Dedifferentiated amniotic fluid mesenchymal stem cell (primary cell): Measurements from ENCODE around the gene SYT6.

Source experiments
- DNase-seq: peaks from one replicate; pipeline ENCODE4 v3.0.0-alpha.2; 2016; ENCODE audit errors: extremely low spot score

SYT6 gene, protein sequence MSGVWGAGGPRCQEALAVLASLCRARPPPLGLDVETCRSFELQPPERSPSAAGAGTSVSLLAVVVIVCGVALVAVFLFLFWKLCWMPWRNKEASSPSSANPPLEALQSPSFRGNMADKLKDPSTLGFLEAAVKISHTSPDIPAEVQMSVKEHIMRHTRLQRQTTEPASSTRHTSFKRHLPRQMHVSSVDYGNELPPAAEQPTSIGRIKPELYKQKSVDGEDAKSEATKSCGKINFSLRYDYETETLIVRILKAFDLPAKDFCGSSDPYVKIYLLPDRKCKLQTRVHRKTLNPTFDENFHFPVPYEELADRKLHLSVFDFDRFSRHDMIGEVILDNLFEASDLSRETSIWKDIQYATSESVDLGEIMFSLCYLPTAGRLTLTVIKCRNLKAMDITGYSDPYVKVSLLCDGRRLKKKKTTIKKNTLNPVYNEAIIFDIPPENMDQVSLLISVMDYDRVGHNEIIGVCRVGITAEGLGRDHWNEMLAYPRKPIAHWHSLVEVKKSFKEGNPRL

DNA sequence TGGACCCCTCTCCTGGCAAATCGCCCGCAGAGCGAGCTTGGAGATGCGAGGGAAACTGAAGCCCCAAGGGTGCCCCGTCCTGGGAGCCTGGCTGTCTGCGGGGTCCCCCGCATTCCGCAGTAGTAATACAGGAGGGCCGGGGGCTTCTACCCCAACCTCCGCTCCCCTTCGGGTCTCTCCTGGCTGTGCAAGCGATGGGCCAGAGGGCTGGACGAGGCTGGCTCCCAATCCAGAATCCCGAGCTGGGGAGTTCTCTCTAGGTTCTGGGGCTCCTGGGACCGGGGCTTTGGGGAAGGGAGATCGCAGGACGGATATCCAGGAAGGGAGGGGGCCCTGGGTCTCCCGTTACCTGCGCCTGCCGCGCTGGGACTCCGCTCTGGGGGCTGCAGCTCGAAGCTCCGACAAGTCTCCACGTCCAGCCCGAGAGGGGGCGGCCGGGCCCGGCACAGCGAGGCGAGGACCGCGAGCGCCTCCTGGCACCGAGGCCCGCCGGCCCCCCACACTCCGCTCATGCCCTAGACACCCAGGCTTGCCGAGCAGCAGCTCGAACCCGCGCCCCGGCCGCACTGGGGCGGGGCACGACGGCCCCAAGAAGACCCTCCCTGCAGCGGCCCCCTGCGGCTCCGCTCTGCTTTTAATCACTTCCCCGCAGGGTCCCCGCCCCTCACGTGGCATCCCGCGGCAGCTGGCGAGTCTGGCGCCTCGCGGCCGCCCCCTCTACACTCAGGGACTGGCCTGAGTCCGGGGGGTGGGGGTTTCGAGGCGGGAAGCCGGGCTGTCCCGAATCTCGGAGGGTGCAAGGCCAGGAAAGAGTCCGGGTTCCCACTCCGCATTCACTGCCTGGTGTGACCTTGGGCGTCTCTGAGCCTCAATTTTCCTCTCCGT is at the start of gene SYT6:
Gene SYT6 (minus strand): TSS at position 609 of the 885 bp plus-strand sequence. CDS start 97 bp downstream, at position 512.
- no peak for DNase-seq

DNA sequence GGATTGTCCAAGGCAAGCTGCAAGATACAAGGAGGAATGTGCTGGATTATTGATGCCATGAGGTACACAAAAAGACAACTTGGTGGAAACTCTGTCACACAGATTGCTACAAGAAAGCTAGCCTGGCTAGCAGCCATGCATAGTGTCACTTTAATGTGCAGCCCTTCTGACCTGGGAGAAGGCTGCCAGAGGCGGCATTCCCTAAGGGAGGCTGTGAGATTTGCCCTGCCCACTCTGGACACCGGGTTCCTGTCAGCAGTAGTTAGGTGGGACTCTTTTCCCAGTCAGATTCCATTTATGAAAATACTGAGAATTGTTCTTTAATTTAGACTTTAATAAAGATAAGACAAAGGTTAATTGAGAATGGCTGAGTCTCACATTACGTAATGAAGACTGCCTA is 47.8 kb upstream of the SYT6 start:
- no peak for DNase-seq

DNA sequence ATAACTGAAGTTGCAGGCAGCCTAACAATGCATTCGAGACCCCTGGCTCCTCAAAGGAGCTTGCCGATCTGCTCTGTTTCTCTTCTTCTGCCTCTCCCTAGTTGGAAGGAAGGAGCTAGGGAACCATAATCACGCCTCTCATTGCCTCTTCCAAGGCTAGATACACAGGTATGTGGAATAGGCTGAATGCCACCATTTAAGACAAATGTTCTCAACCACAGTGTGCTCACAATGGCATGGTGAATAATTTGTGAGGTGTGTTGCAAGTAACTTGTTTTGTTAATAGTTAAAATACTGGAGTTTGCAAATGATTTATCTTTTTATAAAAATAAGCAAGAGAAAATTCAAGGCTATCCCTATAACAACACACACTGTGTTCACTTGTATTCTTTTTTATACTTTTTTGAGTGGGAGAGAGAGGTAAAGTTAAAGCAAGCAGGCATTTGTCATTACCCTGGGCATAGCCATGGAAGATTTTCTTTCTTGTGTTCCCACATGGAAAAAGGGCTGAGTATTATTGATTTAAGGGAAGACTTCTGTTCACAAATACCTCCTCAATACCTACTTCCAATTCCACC is 45.4 kb upstream of the SYT6 start:
- no peak for DNase-seq

DNA sequence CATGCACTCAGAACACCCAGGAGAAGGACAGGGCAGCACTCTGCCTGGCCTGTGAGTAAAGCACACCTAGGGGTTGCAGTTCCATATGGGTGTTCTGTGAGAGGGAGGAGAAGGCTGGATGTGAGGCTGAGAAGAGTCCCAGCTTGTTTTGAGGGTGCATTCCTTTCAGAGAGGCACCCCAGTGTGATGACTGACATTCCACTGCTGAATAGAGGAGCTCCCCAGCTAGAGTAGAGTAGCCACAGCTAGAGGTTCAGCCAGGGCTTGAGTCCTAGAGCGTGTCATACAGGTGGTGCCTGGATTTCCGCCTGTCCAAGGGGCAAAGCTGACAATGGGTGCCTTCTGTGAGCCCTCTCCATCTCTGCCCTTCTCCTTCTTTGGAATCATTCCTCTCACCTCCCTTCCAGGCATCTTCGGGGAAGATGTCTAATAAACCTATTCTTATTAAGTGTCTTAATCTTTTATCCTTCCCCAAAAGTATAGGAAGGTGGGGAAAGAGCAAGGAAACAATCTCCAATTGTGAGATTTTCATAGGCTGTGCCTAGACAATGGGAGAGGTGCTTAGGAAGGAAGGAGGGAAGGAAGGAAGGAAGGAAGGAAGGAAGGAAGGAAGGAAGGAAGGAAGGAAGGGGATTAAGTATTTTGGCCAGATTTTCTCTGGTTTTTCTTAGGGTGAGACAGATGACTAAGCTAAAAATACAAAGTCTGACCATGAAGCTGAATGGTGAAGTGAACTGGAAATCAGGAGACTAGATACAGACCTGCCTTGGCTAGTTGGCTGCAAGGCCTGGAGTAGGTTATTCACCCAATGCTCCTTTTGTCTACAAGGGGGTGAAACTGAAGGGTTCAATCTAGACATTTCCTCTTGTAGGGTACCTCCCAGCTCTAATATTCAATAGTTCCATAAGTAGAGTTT is 43.6 kb upstream of the SYT6 start:
- no peak for DNase-seq

DNA sequence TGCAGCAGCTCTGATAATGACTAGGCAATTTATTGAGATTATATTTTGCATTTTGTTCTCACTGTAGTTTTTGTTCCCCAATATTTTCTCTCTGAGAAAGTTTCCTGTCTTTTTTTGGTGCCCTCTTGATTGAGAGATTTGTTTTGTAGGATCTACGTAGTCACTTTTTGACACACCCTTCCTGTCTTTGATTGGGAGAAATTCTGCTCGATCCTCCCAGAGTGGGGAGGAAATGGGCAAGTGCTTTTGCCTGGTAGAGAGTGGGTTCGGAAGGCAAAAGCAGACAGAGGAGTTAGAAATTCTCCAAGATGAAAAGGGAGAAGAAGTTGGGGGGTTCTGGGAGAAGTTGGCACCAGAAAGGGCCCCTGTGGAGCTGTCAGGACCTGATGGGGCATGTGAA is 42.1 kb upstream of the SYT6 start:
- DNase-seq: no peak

DNA sequence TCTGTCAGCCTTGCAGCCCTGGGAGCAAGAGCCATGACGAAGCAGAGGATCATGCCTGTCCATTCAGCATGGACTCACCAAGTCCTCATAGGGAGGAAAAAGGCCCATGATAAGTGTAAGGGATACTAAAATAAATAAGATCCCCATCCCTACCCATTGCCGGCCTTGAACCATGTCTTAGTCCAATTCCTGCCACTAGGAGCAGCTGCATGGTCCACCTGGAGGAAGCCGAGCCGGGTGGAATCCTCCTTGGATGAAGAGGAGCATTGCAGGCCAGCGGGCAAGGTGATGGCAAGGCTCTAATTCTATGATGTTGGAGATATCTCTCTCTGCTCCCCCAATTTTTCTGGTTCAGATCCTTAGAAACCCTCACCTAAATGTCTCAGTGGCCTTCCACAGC is 38.7 kb upstream of the SYT6 start:
- DNase-seq: no peak

DNA sequence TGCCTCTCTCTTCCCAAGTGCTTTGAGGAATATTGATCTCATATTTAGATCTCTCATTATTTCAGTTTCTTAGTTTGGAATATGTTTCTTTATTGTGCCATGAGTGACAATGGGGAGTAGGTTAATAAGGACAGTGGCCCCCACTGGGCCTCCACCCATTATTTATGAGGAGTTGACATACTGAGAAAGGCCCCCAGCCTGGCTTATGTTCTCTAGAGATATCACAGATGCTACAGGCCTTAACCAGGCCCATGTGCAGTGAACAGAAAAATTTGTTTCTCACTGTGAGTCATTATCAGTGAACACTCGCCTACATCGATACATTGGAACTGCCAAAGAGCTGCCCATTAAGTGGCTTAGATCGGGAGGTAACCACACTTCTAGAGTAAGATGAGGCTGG is 35.7 kb upstream of the SYT6 start:
- DNase-seq: no peak

DNA sequence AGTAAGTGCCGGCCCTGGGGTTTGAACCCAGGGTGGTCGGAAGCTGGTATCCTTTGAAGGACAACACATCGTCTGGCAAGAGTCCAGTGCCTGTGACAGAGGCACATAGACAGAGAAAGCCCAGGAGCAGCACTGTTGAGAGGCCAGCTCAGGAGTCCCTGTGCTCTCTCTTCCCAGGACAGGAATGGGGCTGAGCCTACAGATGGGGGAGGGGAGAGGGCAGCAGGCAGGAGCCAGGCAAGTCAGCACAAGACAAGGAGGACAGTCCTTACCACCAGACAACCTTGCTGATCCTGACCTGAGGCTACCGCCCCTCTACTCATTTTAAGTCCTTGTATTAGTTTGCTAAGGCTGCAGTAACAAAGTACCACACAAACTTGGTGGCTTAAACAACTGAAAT is 27.7 kb upstream of the SYT6 start:
- no peak for DNase-seq

DNA sequence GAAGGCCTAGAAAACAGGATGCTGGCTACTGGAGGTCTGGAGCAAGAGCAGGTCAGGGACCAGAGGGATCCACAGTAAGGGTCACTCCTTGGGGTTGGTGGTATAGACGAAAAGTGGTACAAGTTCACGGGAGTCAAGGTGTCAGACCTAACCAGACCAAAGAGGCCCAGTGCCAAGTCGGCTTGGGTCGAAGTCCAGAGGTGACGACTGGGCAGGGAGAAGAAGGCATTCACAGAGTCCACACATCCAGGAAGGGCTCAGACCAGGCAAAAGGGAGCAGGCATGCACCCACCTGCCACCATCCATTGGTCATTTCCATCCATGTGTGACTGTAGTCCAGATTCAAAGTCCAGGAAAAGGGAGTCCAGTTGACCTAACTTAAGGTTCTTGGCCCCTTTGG is 27.1 kb upstream of the SYT6 start:
- DNase-seq: no peak

DNA sequence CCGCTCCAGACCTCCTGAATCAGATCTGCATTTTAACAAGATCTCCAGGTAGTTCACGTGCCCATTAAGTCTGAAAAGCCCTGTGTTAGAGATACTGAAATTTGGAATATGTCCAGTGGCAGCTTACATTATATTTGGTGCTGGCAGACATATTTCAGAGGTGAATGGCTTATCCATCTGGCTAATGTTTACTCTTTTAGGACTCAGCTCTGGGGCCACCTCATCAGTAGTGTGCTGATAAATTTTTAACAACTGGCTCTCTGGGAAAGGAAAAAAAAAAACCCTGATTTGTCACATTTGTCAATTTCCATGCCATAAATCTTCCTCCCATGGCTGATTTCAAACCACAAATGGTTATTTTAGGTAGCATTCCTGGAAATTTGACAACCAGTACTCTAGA is 25.3 kb upstream of the SYT6 start:
- no peak for DNase-seq

DNA sequence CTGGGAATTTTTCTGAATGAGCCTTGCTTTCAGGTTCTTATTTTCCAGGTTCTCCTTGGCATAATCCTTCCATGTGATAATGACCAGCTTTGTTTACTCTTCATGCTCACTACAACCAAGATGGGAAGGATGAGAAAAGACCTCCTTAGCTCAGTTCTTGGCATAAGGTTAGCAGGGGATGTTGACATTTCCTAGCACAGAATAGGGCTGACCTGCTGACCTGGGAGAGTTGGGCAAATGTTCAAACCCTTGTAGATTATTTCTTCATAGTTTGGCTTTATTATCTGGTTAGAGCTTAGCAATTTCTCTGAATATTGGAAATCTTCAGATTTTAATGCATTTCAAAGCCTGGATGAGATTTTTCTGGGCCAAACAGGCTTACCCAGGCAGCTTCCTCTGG is 23.6 kb upstream of the SYT6 start:
- DNase-seq: no peak

DNA sequence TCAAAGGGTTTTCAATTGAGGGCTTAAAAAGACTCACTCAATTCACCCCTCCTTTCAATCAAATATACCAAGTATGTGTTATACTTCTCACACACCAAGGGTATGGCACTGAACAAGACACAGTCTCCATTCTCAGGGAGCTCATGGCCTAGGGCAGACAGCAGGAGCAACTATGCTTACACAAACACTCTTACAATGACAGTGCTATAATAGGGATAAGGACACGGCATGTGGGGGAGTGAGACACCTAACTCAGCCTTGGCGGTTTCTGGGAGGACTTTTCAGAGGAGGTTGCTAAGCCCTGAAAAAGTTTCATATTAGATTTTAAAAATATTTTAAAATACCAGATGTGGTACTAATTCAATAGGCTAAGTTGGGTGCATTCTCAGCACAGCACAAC is 22.7 kb upstream of the SYT6 start:
- no peak for DNase-seq

DNA sequence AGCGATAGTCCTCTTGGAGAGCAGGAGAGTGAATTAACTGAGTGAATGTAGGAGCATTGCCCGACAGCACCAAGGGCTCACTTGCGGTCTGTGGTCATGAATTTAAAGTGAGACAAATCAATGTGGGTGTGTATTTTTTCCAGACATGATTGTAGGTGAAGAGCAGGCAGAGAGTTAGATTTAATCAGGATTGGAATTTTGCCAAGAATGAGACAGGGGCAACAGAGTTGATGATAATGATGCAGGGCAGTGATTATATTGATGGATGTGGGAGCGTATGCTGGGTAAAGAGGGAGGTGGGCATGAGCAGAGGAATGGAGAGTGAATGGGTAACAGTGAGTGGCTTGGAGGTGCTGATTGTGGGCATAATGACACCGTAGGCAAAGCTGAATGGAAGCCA is 20.0 kb upstream of the SYT6 start:
- DNase-seq: no peak

DNA sequence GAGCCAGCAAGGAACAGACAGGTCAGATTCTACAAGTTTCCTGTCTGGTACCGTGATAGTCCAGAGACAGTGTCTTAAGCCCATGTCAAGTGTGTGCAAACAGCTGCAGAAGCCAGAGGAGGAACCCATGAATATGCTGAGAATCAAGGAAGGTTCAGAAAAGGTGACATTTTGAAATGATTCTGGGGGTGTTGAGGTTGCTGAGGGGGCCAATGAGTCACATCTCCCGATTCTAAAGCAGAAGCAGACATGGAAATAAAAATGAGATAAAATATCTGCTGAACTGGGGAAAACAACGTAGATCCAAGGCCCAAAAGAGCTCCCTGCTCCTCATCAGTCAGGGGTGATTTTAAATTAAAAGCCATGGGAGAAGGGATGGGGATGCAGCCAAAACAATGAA is 15.8 kb upstream of the SYT6 start:
- no peak for DNase-seq

DNA sequence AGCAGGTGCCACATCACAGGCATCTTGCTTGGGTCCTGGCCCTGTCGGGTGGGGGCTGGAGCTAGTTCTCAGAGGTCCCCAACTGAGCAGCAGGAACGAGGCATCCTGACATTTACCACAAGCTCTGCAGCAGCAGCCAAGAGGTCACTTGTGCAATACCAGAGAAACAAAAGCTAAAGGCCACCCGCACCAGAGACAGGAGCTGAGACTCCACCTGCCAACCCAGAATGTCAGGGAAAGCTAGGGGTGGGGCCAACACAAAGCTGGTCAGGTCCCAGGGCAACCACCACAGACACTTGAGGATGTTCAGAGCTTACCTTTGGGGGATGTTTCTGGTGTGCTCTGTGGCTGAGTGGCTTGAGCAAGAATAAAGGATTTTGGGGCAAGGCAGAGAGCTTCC is 13.6 kb upstream of the SYT6 start:
- no peak for DNase-seq

DNA sequence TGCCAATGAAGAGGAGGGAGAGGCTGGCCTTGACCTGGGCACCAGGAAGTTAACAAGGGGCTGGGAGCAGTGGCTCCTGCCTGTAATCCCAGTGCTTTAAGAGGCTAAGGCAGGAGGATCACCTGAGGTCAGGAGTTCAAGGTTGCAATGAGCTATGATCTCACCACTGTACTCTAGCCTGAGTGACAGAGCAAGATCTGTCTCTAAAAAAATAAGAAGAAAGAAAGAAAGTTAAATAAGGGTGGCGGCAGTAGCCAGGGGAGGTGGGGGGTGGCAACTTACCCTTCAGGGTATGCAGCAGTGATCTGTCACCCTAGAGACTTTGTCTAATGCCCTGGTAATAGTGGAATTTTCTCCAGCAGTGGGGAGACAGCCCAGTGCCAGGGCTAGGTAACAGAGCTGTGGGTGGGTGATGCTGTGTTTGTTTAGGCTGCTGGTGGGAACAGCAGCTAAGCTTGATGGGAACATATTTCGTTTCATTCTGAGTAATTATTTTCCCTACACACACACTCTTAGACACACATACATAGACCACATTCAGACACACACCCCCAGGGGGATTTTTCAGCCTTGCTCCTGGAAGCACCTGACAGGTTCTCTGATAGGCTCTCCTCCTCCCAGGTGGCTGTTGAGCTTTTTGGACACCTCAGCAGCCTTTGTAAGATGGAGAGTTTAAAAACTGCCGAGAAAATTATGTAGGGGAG is 11.3 kb upstream of the SYT6 start:
- no peak for DNase-seq

DNA sequence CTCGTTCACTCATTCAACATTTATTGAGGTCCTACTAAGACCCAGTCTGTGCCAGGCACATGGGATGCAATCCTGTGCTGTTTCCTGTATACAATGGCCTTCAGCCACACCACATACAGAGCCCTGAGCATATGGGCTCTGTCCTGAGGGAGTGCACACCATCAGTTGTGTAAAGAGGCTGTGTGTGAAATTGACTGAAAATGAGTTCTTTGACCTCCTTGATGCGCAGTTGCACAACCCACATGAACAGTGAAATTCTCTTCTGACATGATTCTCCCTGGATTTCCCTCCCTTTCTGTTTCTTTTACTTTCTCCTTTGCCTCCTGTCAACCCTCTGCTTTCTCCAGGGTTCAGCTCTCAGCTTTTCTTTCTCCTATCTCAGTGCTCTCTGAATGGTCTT is 6.3 kb upstream of the SYT6 start:
- DNase-seq: no peak

DNA sequence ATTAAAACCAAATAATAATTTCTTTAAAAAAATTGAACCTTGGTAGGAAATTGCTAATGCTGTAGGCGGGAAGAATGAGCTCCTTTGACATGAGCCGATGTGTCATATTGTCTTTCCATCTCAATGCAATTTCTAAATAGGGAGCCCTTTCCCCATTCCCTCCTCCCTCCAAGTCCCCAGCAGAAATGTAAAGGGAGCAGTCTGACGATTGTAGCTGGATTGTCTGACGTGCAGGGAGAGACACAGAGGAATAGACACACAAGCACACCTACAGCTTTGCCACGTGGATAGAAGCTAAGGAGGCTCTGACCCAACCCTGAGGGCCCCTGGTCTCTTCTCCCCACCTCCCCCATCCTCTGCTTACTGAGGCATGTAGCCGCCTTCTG is 3.6 kb upstream of the SYT6 start:
- no peak for DNase-seq

DNA sequence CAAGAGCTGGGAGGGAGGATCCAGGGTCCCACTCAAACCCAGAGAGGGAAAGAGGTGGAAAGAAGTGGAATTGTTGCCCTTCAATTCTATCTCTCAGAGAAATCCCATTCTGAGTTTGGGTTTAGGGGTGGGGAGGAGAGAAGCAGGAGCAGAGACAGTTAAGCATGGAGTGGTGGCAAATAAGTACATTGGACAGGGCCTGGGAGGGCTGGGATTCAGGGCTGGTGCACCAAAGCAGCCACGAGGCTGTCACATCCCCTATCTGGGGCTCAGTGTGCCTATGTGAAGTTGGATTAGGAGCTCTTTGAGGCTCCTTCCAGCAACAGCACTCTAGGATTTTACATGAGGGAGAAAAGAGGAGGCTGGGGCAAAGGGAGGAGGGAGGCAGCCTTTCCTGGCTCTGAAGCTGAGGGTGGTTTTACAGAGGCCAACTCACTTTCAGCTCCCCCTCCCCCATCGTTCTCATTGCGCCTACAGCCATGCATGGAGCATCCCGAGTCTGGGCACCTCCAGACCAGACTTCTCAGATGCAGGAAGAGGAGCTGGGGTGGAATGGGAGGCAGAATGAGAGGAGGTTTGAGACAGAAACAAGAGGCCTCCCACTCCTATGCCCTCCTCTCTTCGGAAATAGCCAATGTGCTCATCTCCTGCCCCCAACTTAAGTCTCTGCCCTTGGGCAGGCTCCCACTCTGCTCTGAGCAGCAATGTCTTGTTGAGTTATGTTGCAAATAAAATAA is 3.0 kb upstream of the SYT6 start:
- DNase-seq: no peak

DNA sequence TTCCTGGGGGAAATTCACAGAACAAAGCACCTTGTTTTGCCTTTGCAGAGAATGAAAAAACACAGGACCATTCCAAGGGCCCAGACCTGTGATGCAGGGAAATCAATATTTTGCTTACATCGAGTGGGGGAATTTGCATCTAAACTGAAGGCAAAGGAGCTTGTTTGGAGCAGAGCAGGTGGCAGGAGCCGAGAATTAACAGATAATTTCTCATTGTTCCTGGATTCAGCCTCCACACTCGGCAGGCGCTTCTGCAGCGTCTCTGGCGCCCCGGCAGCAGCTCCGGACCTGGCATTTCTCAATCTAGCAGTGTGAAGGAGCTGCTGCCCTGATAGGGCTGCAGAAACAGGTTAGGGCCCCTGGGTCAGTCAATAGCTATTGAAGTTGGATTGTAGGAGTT is 2.0 kb upstream of the SYT6 start:
- DNase-seq: no peak
